DMS153 treated with DMSO at 0.1 percent for 48 hours (cell line): ENCODE data around the gene USPL1.

Experiments used
- DNase-seq: peaks from one replicate; lab custom pipeline; 2025; ENCODE audit not compliant: unreplicated experiment; lab: John Stamatoyannopoulos, UW

USPL1 gene

GRCh38 chr13:30696278-30697176, 78.8 kb downstream of the USPL1 start:
- no peak for DNase-seq

- DNase-seq, result no peak
Observed at GRCh38 chr13:30697177-30697953, 79.6 kb downstream of the USPL1 start.

- no peak for DNase-seq
Observed at GRCh38 chr13:30697996-30698401, 80.3 kb downstream of the USPL1 start.

GRCh38 chr13:30698488-30699005, 80.8 kb downstream of the USPL1 start:
- DNase-seq, result no peak

- DNase-seq, result no peak
Observed at GRCh38 chr13:30700364-30700763, 82.6 kb downstream of the USPL1 start.

GRCh38 chr13:30702006-30702405, 84.3 kb downstream of the USPL1 start:
- no peak for DNase-seq

GRCh38 chr13:30704596-30704995, 86.9 kb downstream of the USPL1 start:
- no peak for DNase-seq

GRCh38 chr13:30705680-30706079, 88.0 kb downstream of the USPL1 start:
- no peak for DNase-seq

GRCh38 chr13:30708541-30708940, 90.8 kb downstream of the USPL1 start:
- no peak for DNase-seq
